Measurements from ENCODE around the gene HNF4A. TPM values are rescaled to one million over a fixed set of nuclear protein-coding genes. Genes with fewer than 3 reads are reported as not detected.
"Not testable (repeated sequence)": the region's sequence is repeated elsewhere in the genome, so short reads cannot be mapped to it uniquely, and the experiment has no call there.

HNF4A gene
- total RNA-seq, 2 experiments from 2014 or later = not detected

GRCh38 chr20:44471481-44471882, 116.0 kb downstream of the HNF4A start:
- DNase-seq (ENCODE audit: low spot score) = no peak
- Histone ChIP-seq H3K4me1 (ENCODE audit: insufficient read depth, low read length, poor library complexity, severe bottlenecking) (peaks cover 9% of the 10 kb centered on the region), H3K4me2 (ENCODE audit: low read length) (no peak overlapping the region), H3K36me3 (ENCODE audit: insufficient read depth, low read length) (no peaks in the 10 kb centered on the region), H3K79me2 (ENCODE audit: insufficient read depth, low read depth, low read length) (peaks cover 6% of the 10 kb centered on the region; the same call in 1 of the 2 replicates), H4K20me1 (ENCODE audit: insufficient read depth, low read length) (no peaks in the 10 kb centered on the region), H3K9me2 (ENCODE audit: insufficient read depth, low read length) (no peaks in the 10 kb centered on the region), H3K27ac (ENCODE audit: low read depth, low read length, poor library complexity, severe bottlenecking) (no peak overlapping the region), H3K9me3 (ENCODE audit: low read length) (no peaks in the 10 kb centered on the region), H2AFZ (ENCODE audit: low read length) (no peak overlapping the region), H3K4me3 (ENCODE audit: low read depth, low read length, poor library complexity, severe bottlenecking) (no peak overlapping the region)
- CTCF ChIA-PET (ENCODE audit: unreplicated experiment) = no interaction called here
- POLR2A ChIA-PET = interaction anchor here (1.1 kb wide), 1 partner anchor 133 kb away, joined by 5 read pairs; no protein-coding TSS in a partner anchor
- intact Hi-C loops (cut with micrococcal nuclease; ENCODE audit: unreplicated experiment) = no loop called here
- no TSS peak for BruUV-seq (replicated peaks)
- TF ChIP-seq EZH2phosphoT487 (IDR thresholded peaks at IDR 0.05; ENCODE audit: borderline replicate concordance, low read depth, low read length) (no peak), CTCF (conservative IDR thresholded peaks at IDR 0.05; ENCODE audit: low read length) (peak; percentile 42)

- intact Hi-C loops (cut with micrococcal nuclease; ENCODE audit: unreplicated experiment); H3K9me2 ChIP-seq (ENCODE audit: insufficient read depth, low read length); H2AFZ ChIP-seq (ENCODE audit: low read length); DNase-seq (ENCODE audit: low spot score); POLR2A ChIA-PET; CTCF ChIA-PET (ENCODE audit: unreplicated experiment); H3K36me3 ChIP-seq (ENCODE audit: insufficient read depth, low read length); BruUV-seq (replicated peaks); H3K4me2 ChIP-seq (ENCODE audit: low read length); H3K9me3 ChIP-seq (ENCODE audit: low read length); H4K20me1 ChIP-seq (ENCODE audit: insufficient read depth, low read length); H3K4me3 ChIP-seq (ENCODE audit: low read depth, low read length, poor library complexity, severe bottlenecking); H3K27ac ChIP-seq (ENCODE audit: low read depth, low read length, poor library complexity, severe bottlenecking): not testable (repeated sequence)
- Histone ChIP-seq H3K79me2 (ENCODE audit: insufficient read depth, low read depth, low read length) (peaks cover 12% of the 10 kb centered on the region; the same call in 1 of the 2 replicates), H3K4me1 (ENCODE audit: insufficient read depth, low read length, poor library complexity, severe bottlenecking) (peaks cover 16% of the 10 kb centered on the region)
Measured at GRCh38 chr20:44472283-44472682, 116.8 kb downstream of the HNF4A start.

DNA sequence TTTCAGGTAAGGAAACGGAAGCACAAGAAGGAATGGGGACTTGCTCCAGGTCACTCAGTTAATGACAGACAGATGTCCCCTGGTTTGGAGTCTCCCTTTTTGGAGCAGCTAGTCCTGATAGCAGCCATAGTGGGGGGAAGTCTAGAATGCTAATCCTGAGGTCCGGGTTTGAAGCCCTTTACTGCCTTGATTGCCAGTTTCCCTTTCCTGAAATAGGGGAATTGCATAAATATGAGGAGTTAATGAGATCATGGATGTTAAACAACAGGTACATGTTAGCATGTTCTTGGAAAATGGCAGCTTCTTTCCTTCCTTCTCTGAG, 119.8 kb downstream of the HNF4A start:
- intact Hi-C loops (cut with micrococcal nuclease; ENCODE audit: unreplicated experiment) = loop anchor here (2.0 to 5.0 kb wide), 2 partner anchors 47 to 135 kb away; partner anchors contain the start of gene SERINC3
- Histone ChIP-seq H3K9me3 (ENCODE audit: low read length) (no peaks in the 10 kb centered on the region), H3K4me2 (ENCODE audit: low read length) (peak overlapping the region; percentile 99), H3K9me2 (ENCODE audit: insufficient read depth, low read length) (no peaks in the 10 kb centered on the region), H2AFZ (ENCODE audit: low read length) (peak overlapping the region; percentile 90), H3K36me3 (ENCODE audit: insufficient read depth, low read length) (peaks cover 5% of the 10 kb centered on the region; the same call in 1 of the 2 replicates), H3K27ac (ENCODE audit: low read depth, low read length, poor library complexity, severe bottlenecking) (no peak overlapping the region), H3K79me2 (ENCODE audit: insufficient read depth, low read depth, low read length) (peaks cover 12% of the 10 kb centered on the region; the same call in 1 of the 2 replicates), H4K20me1 (ENCODE audit: insufficient read depth, low read length) (no peaks in the 10 kb centered on the region), H3K4me1 (ENCODE audit: insufficient read depth, low read length, poor library complexity, severe bottlenecking) (peaks cover 25% of the 10 kb centered on the region), H3K4me3 (ENCODE audit: low read depth, low read length, poor library complexity, severe bottlenecking) (peak overlapping the region; percentile 92)
- no peak for DNase-seq (ENCODE audit: low spot score)
- TSS peak; percentile 62 for BruUV-seq (replicated peaks)
- POLR2A ChIA-PET = interaction anchor here (0.6 to 1.6 kb wide), 6 partner anchors 31 to 348 kb away, joined by 3 to 4 read pairs (median 4); no protein-coding TSS in a partner anchor
- CTCF ChIA-PET (ENCODE audit: unreplicated experiment) = interaction anchor here (1.1 kb wide), 1 partner anchor 127 kb away, joined by 3 read pairs; no protein-coding TSS in a partner anchor
- TF ChIP-seq CTCF (conservative IDR thresholded peaks at IDR 0.05; ENCODE audit: low read length) = no peak
- TF ChIP-seq EZH2phosphoT487 (IDR thresholded peaks at IDR 0.05; ENCODE audit: borderline replicate concordance, low read depth, low read length) = no peak

Data from OCI-LY7 (cell line).